Measurements from ENCODE around the gene MEIS2. TPM values are rescaled to one million over a fixed set of nuclear protein-coding genes. Genes with fewer than 3 reads are reported as not detected.

MEIS2 gene
- total and polyA plus RNA-seq, 2 experiments from 2014 or later = 224 to 432 TPM

- Histone ChIP-seq H3K9me3 (ENCODE audit: low read depth) (no peaks in the 10 kb centered on the region), H3K4me3 (no peak overlapping the region), H3K4me1 (ENCODE audit: low read depth) (peaks cover 36% of the 10 kb centered on the region), H3K36me3 (peaks cover 88% of the 10 kb centered on the region), H3K27me3 (no peaks in the 10 kb centered on the region), H3K27ac (peak overlapping the region; percentile 6)
- DNase-seq (ENCODE audit: low read depth in 1 of 2, low spot score in 1 of 2) = peak in 1 of 2 donors; percentile 91
- TF ChIP-seq CTCF (IDR thresholded peaks at IDR 0.05; ENCODE audit: low read depth, low read length) = no peak
These were observed 20.6 kb downstream of the MEIS2 start for GRCh38 chr15:37079726-37080125.

GRCh38 chr15:37078566-37078965, 21.8 kb downstream of the MEIS2 start:
- Histone ChIP-seq H3K27me3 (no peaks in the 10 kb centered on the region), H3K4me3 (no peak overlapping the region), H3K4me1 (ENCODE audit: low read depth) (peaks cover 24% of the 10 kb centered on the region), H3K9me3 (ENCODE audit: low read depth) (no peaks in the 10 kb centered on the region), H3K27ac (no peak overlapping the region), H3K36me3 (peaks cover 84% of the 10 kb centered on the region)
- no peak for DNase-seq (ENCODE audit: low read depth in 1 of 2, low spot score in 1 of 2)
- TF ChIP-seq CTCF (IDR thresholded peaks at IDR 0.05; ENCODE audit: low read depth, low read length) = no peak

- Histone ChIP-seq H3K9me3 (ENCODE audit: low read depth) (no peaks in the 10 kb centered on the region), H3K27me3 (no peaks in the 10 kb centered on the region), H3K36me3 (peaks cover 84% of the 10 kb centered on the region), H3K4me1 (ENCODE audit: low read depth) (peaks cover 16% of the 10 kb centered on the region), H3K4me3 (no peak overlapping the region), H3K27ac (peak overlapping the region; percentile 52)
- DNase-seq (ENCODE audit: low read depth in 1 of 2, low spot score in 1 of 2) = no peak
- TF ChIP-seq CTCF (IDR thresholded peaks at IDR 0.05; ENCODE audit: low read depth, low read length) = no peak
These were observed 22.6 kb downstream of the MEIS2 start for GRCh38 chr15:37077623-37078351.

GRCh38 chr15:37076543-37076942, 23.8 kb downstream of the MEIS2 start:
- no peak overlapping the region for H3K4me3 ChIP-seq
- H3K4me1 ChIP-seq (ENCODE audit: low read depth) = peaks cover 8% of the 10 kb centered on the region
- TF ChIP-seq CTCF (IDR thresholded peaks at IDR 0.05; ENCODE audit: low read depth, low read length) = no peak
- no peak for DNase-seq (ENCODE audit: low read depth in 1 of 2, low spot score in 1 of 2)
- peaks cover 82% of the 10 kb centered on the region for H3K36me3 ChIP-seq
- H3K27ac ChIP-seq = peak overlapping the region; percentile 52
- H3K9me3 ChIP-seq (ENCODE audit: low read depth) = no peaks in the 10 kb centered on the region
- H3K27me3 ChIP-seq = no peaks in the 10 kb centered on the region

- peak overlapping the region; percentile 32 for H3K27ac ChIP-seq
These were observed 24.6 kb downstream of the MEIS2 start for GRCh38 chr15:37075777-37076176.

More at GRCh38 chr15:37075777-37076176, 24.6 kb downstream of the MEIS2 start:
- Histone ChIP-seq H3K36me3 (peaks cover 79% of the 10 kb centered on the region), H3K9me3 (ENCODE audit: low read depth) (no peaks in the 10 kb centered on the region), H3K4me1 (ENCODE audit: low read depth) (peaks cover 12% of the 10 kb centered on the region), H3K27me3 (no peaks in the 10 kb centered on the region), H3K4me3 (no peak overlapping the region)
- no peak for TF ChIP-seq CTCF (IDR thresholded peaks at IDR 0.05; ENCODE audit: low read depth, low read length)
- no peak for DNase-seq (ENCODE audit: low read depth in 1 of 2, low spot score in 1 of 2)
